ENCODE data around the gene KPNB1.

Gene KPNB1

GRCh38 chr17:47711366-47712099 is 61.8 kb downstream of the KPNB1 start:
- no peak for DNase-seq (ENCODE audit: low read depth in 2 of 2, low spot score in 1 of 2)

DNA sequence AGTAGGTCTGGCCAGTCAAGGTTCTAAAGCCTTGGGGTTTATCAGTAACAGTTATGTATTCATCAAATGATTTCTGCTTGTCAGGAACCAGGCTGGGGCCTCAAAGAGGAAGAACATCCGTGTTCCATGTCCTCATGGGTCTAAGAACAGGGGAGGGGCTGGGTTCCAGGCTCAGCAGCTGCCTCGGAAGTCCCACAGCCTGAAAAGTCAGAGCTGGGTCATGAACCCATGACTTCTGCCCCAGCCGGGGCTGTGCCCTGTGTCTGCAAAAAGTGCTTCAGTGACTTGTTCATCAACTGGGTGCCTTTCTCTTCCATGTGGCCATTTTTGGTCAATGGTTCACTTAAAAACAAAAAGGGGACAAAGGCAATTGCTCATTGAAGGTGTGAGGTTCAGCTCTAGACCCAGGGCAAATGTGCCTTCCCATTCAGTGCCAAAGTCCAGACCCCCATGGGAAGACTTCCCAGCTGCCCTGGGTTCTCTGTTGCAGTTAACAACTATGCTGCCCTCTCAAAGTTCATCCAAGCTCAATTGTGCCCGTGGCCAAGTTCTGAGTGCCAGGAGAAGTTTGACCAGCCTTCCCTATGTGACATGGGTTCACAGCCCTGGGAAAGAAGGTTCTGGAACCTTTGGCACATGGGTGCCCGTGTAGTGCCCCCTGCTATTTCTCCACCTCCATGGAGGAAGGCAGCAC is 62.8 kb downstream of the KPNB1 start:
- DNase-seq (ENCODE audit: low read depth in 2 of 2, low spot score in 1 of 2): no peak

- no peak for DNase-seq (ENCODE audit: low read depth in 2 of 2, low spot score in 1 of 2)
Measured at GRCh38 chr17:47713980-47714700, 64.4 kb downstream of the KPNB1 start.

GRCh38 chr17:47714773-47715396 is 65.2 kb downstream of the KPNB1 start:
- no peak for DNase-seq (ENCODE audit: low read depth in 2 of 2, low spot score in 1 of 2)

DNA sequence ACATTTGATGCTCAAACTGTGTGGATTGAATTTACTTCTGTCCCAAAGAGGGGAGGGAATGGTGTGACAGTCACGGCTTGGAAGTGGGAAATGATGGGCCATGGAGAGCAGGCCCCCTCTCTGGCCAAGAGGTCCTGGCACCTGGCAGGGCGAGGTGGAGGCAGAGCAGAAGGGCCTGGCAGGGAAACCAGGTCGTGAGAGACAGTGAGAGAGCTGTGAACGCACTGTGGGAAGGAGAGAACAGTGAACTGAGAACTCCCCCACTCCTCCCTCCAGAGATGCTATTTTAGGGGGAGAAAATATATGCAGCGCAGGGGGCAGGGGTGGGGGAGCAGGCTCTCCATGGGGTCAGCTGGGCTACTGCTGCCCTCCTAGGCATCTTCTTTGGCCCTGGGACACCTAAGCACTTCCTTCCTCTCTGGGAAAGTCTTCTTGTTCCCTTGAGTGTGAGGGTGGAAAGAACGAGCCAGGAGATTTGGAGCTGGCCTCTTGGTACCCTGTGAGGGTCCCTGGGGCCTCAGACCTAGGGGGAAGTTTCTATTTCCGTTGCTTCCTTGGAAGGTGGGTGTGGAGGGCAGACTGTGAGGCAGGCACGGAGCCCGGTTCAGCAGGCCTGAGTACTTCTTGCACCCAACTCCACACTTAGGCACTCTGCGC is 66.1 kb downstream of the KPNB1 start:
- DNase-seq (ENCODE audit: low read depth in 2 of 2, low spot score in 1 of 2): no peak

DNA sequence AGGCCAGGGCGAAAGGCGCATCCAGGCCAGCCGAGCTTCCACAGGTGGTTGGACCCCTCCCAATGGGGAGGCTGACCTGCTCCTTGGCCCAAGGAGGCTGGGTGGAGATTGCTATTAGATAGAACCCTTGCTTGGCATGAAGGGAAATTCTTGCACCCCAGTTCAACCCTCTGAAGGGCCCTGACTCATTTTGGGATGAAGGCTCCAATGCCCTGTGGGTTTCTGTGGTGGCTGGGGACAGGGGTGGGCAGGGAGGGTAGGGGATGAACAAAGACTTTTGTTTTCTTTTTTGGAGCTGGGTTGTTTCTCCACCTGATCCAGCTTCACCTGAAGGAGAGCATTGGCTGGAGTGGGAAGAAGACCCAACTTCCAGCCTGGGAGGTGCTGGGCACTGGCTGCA is 66.7 kb downstream of the KPNB1 start:
- DNase-seq (ENCODE audit: low read depth in 2 of 2, low spot score in 1 of 2): no peak

GRCh38 chr17:47717261-47717697 is 67.6 kb downstream of the KPNB1 start:
- no peak for DNase-seq (ENCODE audit: low read depth in 2 of 2, low spot score in 1 of 2)

DNA sequence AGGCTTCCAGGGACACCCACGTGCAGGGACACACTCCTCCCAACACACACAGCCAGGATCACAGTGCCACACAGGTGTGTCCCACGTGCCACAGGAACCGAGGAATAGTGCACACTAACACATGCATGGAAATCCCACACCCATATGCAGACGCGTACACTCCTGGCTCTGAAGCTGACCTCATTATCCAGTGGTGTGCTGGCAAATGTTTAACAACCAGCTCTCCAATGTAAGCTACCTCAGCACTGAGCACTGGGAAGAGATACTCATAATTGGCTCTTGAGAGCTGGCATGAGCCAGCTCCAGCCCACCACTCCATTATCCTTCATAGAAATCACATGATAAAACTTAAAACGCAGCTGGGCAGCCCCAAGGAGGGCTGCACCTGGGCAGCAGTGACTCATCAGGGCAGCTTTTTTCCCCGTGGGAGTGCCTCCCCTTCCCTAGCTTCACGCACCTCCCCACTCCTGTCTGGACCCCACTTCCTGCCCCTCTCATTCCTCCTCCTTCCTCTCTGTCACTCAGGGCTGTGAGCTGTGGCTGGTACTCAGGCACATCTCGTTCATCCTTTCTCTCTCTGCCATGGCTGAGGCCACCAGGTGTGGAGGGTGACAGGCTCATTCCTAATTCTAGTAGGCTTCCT is 68.4 kb downstream of the KPNB1 start:
- DNase-seq (ENCODE audit: low read depth in 2 of 2, low spot score in 1 of 2): no peak

- DNase-seq (ENCODE audit: low read depth in 2 of 2, low spot score in 1 of 2): no peak
Measured at GRCh38 chr17:47718634-47719405, 69.1 kb downstream of the KPNB1 start.

GRCh38 chr17:47719411-47720152 is 69.9 kb downstream of the KPNB1 start:
- DNase-seq (ENCODE audit: low read depth in 2 of 2, low spot score in 1 of 2): peak in 1 of 2 donors; percentile 59

- DNase-seq (ENCODE audit: low read depth in 2 of 2, low spot score in 1 of 2): no peak
Measured at GRCh38 chr17:47720196-47720595, 70.5 kb downstream of the KPNB1 start.

- DNase-seq (ENCODE audit: low read depth in 2 of 2, low spot score in 1 of 2): peak; percentile 91 to 96
Measured at GRCh38 chr17:47720754-47721533, 71.2 kb downstream of the KPNB1 start.

DNA sequence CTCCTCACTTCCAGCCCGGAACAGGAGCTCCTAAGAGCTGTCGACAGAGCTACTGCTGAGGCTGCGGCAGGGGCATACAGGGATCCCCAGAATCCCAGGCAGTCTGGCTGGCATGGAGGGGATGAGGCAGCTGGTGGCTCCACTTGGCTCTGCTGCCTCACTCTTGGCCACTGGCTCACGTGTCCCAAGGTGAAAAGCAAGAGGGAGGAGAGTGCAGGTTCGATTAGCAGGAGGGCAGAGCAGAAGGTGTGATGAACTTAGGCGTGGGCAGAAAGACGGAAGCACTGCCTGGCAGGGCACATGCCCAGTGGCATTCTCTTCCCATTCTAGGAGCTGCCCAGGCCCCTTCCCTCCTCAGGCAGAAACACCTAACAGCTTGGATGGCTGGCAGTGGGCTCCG is 72.0 kb downstream of the KPNB1 start:
- DNase-seq (ENCODE audit: low read depth in 2 of 2, low spot score in 1 of 2): no peak

DNA sequence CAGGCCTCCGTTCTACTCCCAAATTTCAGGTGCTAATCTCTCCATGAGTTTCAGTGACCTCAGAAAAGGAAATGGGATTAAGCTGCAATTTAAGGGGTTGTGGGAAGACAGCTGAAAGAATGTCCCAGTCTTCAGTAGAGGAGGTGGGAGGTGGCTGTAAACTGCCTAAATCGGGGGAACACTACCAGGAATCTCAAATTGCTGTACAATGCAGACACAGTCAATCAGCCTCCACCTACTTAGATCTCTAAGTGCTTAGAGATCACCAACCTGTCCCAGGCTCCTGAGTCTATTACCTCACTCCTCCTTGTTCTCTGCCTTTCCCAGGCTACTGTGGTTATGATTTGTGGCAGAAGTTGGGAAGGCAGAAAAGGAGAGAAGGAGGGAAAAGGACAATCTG is 75.0 kb downstream of the KPNB1 start:
- DNase-seq (ENCODE audit: low read depth in 2 of 2, low spot score in 1 of 2): no peak

DNA sequence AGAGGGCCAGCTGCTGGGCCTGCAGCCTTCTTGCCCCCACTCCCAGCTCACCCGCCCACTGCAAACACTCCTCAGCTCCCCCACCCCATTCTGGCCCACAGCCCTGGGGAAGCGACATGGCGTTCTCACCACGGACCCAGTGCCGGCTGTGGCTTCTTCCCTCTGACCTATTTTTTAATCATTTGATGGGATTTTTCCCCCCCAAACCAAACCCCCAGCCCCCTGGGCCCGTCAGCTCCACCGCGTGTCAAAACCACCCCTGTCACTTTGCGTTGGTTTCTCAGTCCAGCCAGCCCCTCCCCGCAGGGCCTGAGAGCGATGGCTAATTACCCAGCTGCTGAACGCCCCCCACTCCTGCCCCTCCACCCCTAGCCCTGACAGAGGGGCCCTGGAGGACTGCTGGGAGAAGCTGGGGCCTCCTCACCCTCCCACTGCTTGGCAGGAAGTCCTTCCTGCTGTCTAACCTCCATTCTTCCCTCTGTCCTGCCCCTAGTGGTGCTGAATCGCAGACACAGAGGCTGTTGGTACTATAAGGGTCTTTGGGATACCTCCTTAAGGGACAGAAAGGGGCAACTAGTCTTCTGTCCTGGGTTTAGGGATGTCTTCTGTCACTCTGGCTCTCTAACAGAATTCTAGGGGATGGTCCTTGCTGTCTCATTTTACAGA is 75.9 kb downstream of the KPNB1 start:
- no peak for DNase-seq (ENCODE audit: low read depth in 2 of 2, low spot score in 1 of 2)

- DNase-seq (ENCODE audit: low read depth in 2 of 2, low spot score in 1 of 2): no peak
Measured at GRCh38 chr17:47726796-47727703, 77.3 kb downstream of the KPNB1 start.

- no peak for DNase-seq (ENCODE audit: low read depth in 2 of 2, low spot score in 1 of 2)
Measured at GRCh38 chr17:47727704-47728036, 78.0 kb downstream of the KPNB1 start.

Data from stimulated activated CD8-positive, alpha-beta memory T cell treated with anti-CD3 and anti-CD28 coated beads, Interleukin-4, amount 100 ng/mL, for 4 hours (primary cell).